ENCODE results near the gene FAM227A.

Gene FAM227A

DNA sequence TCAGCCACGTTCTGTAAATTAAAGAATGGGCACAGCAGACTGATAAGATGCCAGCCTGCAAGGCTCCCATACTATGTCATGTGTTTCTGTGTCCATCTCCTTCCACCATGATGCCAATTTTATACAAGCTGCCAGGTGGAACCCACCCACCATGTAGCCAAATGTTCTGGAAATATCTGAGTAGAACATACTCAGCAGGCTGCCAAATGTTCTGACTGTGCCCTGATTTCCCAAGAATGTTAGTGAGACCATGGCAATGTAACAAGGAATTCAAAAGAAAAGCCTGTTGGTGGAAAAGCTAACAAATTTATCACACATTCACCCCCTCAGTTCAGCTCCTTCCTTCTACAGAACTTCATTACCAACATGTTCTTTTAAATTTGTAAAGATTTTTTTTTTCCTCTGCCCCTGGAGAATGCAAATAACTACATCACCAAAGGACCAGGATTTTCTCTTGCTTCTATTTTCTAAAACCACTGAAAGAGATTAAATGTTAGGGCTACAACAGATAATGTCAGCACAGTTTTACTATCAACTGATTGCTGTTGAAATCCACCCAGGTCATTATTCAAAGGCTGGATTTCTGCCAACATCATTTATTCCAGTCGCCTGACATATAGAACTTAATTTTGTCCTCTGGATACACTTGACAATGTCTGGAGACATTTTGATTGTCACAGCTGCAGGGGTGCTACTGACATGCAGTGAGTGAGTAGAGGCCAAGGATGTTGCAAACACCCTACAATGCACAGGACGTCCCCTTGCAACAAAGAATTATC, 89.3 kb downstream of the FAM227A start:
- TF ChIP-seq TEAD4 (IDR thresholded peaks at IDR 0.05): no peak
- TF ChIP-seq FOXM1 (IDR thresholded peaks at IDR 0.05; ENCODE audit: borderline replicate concordance, low read depth): no peak
- TF ChIP-seq CEBPB (IDR thresholded peaks at IDR 0.05): no peak
- TF ChIP-seq TAF1 (IDR thresholded peaks at IDR 0.05; ENCODE audit: low read depth): no peak
- TF ChIP-seq, protein P1, sequence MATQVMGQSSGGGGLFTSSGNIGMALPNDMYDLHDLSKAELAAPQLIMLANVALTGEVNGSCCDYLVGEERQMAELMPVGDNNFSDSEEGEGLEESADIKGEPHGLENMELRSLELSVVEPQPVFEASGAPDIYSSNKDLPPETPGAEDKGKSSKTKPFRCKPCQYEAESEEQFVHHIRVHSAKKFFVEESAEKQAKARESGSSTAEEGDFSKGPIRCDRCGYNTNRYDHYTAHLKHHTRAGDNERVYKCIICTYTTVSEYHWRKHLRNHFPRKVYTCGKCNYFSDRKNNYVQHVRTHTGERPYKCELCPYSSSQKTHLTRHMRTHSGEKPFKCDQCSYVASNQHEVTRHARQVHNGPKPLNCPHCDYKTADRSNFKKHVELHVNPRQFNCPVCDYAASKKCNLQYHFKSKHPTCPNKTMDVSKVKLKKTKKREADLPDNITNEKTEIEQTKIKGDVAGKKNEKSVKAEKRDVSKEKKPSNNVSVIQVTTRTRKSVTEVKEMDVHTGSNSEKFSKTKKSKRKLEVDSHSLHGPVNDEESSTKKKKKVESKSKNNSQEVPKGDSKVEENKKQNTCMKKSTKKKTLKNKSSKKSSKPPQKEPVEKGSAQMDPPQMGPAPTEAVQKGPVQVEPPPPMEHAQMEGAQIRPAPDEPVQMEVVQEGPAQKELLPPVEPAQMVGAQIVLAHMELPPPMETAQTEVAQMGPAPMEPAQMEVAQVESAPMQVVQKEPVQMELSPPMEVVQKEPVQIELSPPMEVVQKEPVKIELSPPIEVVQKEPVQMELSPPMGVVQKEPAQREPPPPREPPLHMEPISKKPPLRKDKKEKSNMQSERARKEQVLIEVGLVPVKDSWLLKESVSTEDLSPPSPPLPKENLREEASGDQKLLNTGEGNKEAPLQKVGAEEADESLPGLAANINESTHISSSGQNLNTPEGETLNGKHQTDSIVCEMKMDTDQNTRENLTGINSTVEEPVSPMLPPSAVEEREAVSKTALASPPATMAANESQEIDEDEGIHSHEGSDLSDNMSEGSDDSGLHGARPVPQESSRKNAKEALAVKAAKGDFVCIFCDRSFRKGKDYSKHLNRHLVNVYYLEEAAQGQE (IDR thresholded peaks at IDR 0.05; ENCODE audit: low read depth): no peak
- no peak for TF ChIP-seq EP300 (IDR thresholded peaks at IDR 0.05; ENCODE audit: borderline replicate concordance)
- no peak for TF ChIP-seq ZBTB7A (IDR thresholded peaks at IDR 0.05; ENCODE audit: low read depth)
- TF ChIP-seq, protein P2, sequence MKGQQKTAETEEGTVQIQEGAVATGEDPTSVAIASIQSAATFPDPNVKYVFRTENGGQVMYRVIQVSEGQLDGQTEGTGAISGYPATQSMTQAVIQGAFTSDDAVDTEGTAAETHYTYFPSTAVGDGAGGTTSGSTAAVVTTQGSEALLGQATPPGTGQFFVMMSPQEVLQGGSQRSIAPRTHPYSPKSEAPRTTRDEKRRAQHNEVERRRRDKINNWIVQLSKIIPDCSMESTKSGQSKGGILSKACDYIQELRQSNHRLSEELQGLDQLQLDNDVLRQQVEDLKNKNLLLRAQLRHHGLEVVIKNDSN (IDR thresholded peaks at IDR 0.05): no peak
- no peak for TF ChIP-seq RAD21 (IDR thresholded peaks at IDR 0.05; ENCODE audit: low read depth)

DNA sequence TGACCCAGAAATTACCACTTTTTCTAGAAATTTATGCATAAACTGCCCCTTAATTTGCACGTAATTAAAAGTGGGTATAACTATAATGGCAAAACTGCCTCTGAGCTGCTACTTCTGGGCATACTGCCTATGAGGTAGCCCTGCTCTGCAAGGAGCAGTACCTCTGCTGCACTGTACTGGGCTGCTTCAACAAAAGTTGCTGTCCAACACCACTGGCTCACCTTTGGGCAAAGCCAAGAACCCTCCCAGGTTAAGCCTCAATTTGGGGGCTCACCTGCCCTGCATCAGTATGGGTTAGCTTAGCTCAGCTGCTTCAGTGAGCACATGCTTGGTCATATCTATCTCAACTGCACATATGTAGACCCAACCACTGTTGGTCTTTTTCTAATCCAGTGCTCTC, 90.8 kb downstream of the FAM227A start:
- TF ChIP-seq, protein P2 (IDR thresholded peaks at IDR 0.05): no peak
- TF ChIP-seq, protein P1 (IDR thresholded peaks at IDR 0.05; ENCODE audit: low read depth): peak; percentile 53; the same call in 1 of the 2 replicates

DNA sequence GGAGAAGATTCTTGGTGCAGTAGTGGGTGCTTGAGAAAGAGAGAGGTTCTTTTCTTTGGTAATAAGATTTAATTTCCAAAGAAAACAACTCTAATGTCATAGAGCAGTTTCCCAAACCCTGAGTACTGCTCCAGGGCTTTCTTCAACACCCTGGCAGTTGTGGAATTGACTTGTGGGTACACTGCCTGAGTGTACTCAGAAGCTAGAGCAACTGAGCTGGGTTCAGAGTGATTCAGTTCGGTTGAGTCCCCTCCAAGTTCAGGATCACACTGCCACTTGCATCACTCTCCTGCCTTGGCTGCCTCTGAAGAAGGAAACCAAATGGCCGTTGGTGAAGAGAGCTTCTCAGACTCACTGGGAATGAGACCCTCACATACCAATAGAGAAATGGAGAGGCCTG, 91.5 kb downstream of the FAM227A start:
- TF ChIP-seq, protein P1 (IDR thresholded peaks at IDR 0.05; ENCODE audit: low read depth): no peak
- no peak for TF ChIP-seq EP300 (IDR thresholded peaks at IDR 0.05; ENCODE audit: borderline replicate concordance)

DNA sequence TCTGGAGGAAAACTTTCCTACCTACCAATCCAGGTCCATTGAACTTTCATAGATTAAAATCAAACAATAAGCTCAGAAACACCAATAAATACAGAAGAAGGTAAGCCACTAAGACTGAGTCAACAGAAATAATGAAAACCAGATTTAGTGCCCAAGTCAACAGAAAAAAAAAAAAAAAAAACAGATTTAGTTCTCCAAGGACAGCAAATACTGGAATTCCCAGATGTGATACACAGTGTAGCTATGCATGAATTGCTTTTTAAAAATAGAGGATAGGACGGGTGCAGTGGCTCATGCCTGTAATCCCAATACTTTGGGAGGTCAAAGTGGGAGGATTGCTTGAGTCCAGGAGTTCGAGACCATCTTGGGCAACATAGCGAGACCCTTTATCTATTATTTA, 101.9 kb downstream of the FAM227A start:
- no peak for TF ChIP-seq RAD21 (IDR thresholded peaks at IDR 0.05; ENCODE audit: low read depth)
- no peak for TF ChIP-seq CREB1 (IDR thresholded peaks at IDR 0.05; ENCODE audit: low read depth)
- TF ChIP-seq TEAD4 (IDR thresholded peaks at IDR 0.05): no peak
- TF ChIP-seq, protein P1 (IDR thresholded peaks at IDR 0.05; ENCODE audit: low read depth): no peak
- TF ChIP-seq, protein P3, sequence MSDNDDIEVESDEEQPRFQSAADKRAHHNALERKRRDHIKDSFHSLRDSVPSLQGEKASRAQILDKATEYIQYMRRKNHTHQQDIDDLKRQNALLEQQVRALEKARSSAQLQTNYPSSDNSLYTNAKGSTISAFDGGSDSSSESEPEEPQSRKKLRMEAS (IDR thresholded peaks at IDR 0.05): no peak
- no peak for TF ChIP-seq CEBPB (IDR thresholded peaks at IDR 0.05)
- no peak for TF ChIP-seq EP300 (IDR thresholded peaks at IDR 0.05; ENCODE audit: borderline replicate concordance)
- TF ChIP-seq FOXM1 (IDR thresholded peaks at IDR 0.05; ENCODE audit: borderline replicate concordance, low read depth): no peak
- no peak for TF ChIP-seq EGR1 (IDR thresholded peaks at IDR 0.05)
